ENCODE results near the gene LIN37. TPM values are rescaled to one million over a fixed set of nuclear protein-coding genes. Genes with fewer than 3 reads are reported as not detected.

LIN37 gene
- total and polyA plus RNA-seq, 2 of the 13 experiments (the other 11 are each of a cell fraction or from before 2014, with no cell fraction given), result 6.3 to 8.7 TPM

GRCh38 chr19:35788205-35788960 lies 40.0 kb downstream of the LIN37 start:
- Histone ChIP-seq H3K27ac (ENCODE audit: extremely low read length, insufficient read depth, low read length) (no peak overlapping the region), H4K20me1 (ENCODE audit: insufficient read depth, low read length) (no peaks in the 10 kb centered on the region), H3K9me3 (ENCODE audit: low read length) (no peaks in the 10 kb centered on the region), H3K9ac (ENCODE audit: insufficient read depth, low read depth, low read length) (no peak overlapping the region), H3K36me3 (replicated peaks in 1 of 2; ENCODE audit: control insufficient read depth in 1 of 2, insufficient read depth in 2 of 2, low read length in 2 of 2) (no peaks in the 10 kb centered on the region), H3K4me3 (replicated peaks in 1 of 3; ENCODE audit: insufficient read depth in 1 of 3, low read depth in 2 of 3, low read length in 3 of 3) (no peak overlapping the region), H3K4me1 (ENCODE audit: insufficient read depth, low read length) (peaks cover 45% of the 10 kb centered on the region), H3K4me2 (ENCODE audit: low read depth, low read length) (no peak overlapping the region), H3K27me3 (ENCODE audit: control insufficient read depth in 1 of 2, insufficient read depth in 2 of 2, low read length in 2 of 2) (peaks cover 0 to 4% of the 10 kb centered on the region in 2 experiments; a peak in 3 of 5 replicates), H3K79me2 (ENCODE audit: insufficient read depth, low read length) (no peaks in the 10 kb centered on the region), H2AFZ (ENCODE audit: low read length) (no peak overlapping the region)
- in situ Hi-C loops (cut with HindIII; ENCODE audit: extremely low pct_ligation_motif_present, low pct_unique_long_range_greater_than_20kb), result no loop called here
- FAIRE-seq, result no peak
- no peak for DNase-seq (ENCODE audit: low spot score)
- intact Hi-C loops (cut with micrococcal nuclease; ENCODE audit: unreplicated experiment), result no loop called here
- POLR2A ChIA-PET, result no interaction called here
- WGBS (ENCODE audit: low lambda C conversion rate), result 72% methylated on average over 11 of the region's 12 CpGs
- CTCF ChIA-PET (ENCODE audit: low intra/inter-chr PET ratio, low total read pairs), result no interaction called here
- ATAC-seq, result no peak
- BruUV-seq (replicated peaks), result no TSS peak
- TF ChIP-seq GATAD2A (CRISPR knock-in tag; IDR thresholded peaks at IDR 0.05) (no peak), ZSCAN25 (CRISPR knock-in tag; IDR thresholded peaks at IDR 0.05) (no peak), ZNF407 (CRISPR knock-in tag; IDR thresholded peaks at IDR 0.05; ENCODE audit: not compliant biosample characterization) (no peak), MAFG (CRISPR knock-in tag; IDR thresholded peaks at IDR 0.05) (no peak), ZGPAT (CRISPR knock-in tag; IDR thresholded peaks at IDR 0.05) (no peak)
- TF ChIP-seq, protein P1, sequence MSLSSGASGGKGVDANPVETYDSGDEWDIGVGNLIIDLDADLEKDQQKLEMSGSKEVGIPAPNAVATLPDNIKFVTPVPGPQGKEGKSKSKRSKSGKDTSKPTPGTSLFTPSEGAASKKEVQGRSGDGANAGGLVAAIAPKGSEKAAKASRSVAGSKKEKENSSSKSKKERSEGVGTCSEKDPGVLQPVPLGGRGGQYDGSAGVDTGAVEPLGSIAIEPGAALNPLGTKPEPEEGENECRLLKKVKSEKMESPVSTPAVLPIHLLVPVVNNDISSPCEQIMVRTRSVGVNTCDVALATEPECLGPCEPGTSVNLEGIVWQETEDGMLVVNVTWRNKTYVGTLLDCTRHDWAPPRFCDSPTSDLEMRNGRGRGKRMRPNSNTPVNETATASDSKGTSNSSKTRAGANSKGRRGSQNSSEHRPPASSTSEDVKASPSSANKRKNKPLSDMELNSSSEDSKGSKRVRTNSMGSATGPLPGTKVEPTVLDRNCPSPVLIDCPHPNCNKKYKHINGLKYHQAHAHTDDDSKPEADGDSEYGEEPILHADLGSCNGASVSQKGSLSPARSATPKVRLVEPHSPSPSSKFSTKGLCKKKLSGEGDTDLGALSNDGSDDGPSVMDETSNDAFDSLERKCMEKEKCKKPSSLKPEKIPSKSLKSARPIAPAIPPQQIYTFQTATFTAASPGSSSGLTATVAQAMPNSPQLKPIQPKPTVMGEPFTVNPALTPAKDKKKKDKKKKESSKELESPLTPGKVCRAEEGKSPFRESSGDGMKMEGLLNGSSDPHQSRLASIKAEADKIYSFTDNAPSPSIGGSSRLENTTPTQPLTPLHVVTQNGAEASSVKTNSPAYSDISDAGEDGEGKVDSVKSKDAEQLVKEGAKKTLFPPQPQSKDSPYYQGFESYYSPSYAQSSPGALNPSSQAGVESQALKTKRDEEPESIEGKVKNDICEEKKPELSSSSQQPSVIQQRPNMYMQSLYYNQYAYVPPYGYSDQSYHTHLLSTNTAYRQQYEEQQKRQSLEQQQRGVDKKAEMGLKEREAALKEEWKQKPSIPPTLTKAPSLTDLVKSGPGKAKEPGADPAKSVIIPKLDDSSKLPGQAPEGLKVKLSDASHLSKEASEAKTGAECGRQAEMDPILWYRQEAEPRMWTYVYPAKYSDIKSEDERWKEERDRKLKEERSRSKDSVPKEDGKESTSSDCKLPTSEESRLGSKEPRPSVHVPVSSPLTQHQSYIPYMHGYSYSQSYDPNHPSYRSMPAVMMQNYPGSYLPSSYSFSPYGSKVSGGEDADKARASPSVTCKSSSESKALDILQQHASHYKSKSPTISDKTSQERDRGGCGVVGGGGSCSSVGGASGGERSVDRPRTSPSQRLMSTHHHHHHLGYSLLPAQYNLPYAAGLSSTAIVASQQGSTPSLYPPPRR (CRISPR knock-in tag; IDR thresholded peaks at IDR 0.05; ENCODE audit: borderline replicate concordance), result no peak
